B cell (primary cell): Measurements from ENCODE around the gene TRIO.

Source experiments
- CTCF ChIP-seq: fragments of 200-600 bp; IDR thresholded peaks from one replicate; pipeline ENCODE4 v1.8.0; 2022; ENCODE audit warnings: antibody characterized with exemption, mild to moderate bottlenecking
- EZH2 ChIP-seq: IDR thresholded peaks from 2 replicates; pipeline ENCODE4 v1.6.1; 2012; ENCODE audit warnings: borderline replicate concordance, low read depth, mild to moderate bottlenecking, moderate library complexity, low read length; ENCODE audit not compliant: insufficient read depth, poor library complexity, severe bottlenecking

- TF ChIP-seq EZH2 (no peak), CTCF (no peak)
Observed at GRCh38 chr5:14439087-14439871, 296.1 kb downstream of the TRIO start.
